ENCODE data around the gene NDUFA7. TPM values are rescaled to one million over a fixed set of nuclear protein-coding genes. Genes with fewer than 3 reads are reported as not detected.

The NDUFA7 gene
- total and polyA plus RNA-seq, 12 donors, result 5.3 to 502 (median 78.2) TPM

GRCh38 chr19:8332976-8333766 lies 12.0 kb upstream of the NDUFA7 start:
- no peaks in the 10 kb centered on the region for H3K9me3 ChIP-seq (replicated peaks in 1 of 3)
- no peak overlapping the region for H3K27ac ChIP-seq
- WGBS, 4 donors, result 18 to 29% (median 25%) methylated on average over 14 to 52 of the region's 52 CpGs
- H3K27me3 ChIP-seq, result peaks cover 31% of the 10 kb centered on the region
- H3K4me1 ChIP-seq (replicated peaks in 1 of 2), result peaks cover 0 to 9% of the 10 kb centered on the region in 2 donors
- no peak overlapping the region for H3K4me3 ChIP-seq
- no peaks in the 10 kb centered on the region for H3K36me3 ChIP-seq (replicated peaks in 1 of 2)
- TF ChIP-seq CTCF (IDR thresholded peaks at IDR 0.05) (no peak), POLR2A (IDR thresholded peaks at IDR 0.05) (no peak)
- intact Hi-C loops (cut with DNase I), result no loop called here
- DNase-seq, result no peak

GRCh38 chr19:8331263-8331845 lies 10.2 kb upstream of the NDUFA7 start:
- intact Hi-C loops (cut with DNase I), result no loop called here
- Histone ChIP-seq H3K4me1 (replicated peaks in 1 of 2) (peaks cover 0 to 7% of the 10 kb centered on the region in 2 donors), H3K36me3 (replicated peaks in 1 of 2) (no peaks in the 10 kb centered on the region), H3K27ac (no peak overlapping the region), H3K27me3 (peaks cover 31% of the 10 kb centered on the region), H3K4me3 (no peak overlapping the region), H3K9me3 (replicated peaks in 1 of 3) (no peaks in the 10 kb centered on the region)
- DNase-seq, result no peak
- 68 to 85% (median 75%) methylated on average over 7 to 8 of the region's 8 CpGs for WGBS, 4 donors
- no peak for TF ChIP-seq POLR2A (IDR thresholded peaks at IDR 0.05)
- TF ChIP-seq CTCF (IDR thresholded peaks at IDR 0.05), result no peak

- Histone ChIP-seq H3K4me1 (replicated peaks in 1 of 2) (peaks cover 0 to 7% of the 10 kb centered on the region in 2 donors), H3K36me3 (replicated peaks in 1 of 2) (no peaks in the 10 kb centered on the region), H3K9me3 (replicated peaks in 1 of 3) (no peaks in the 10 kb centered on the region), H3K27ac (no peak overlapping the region), H3K4me3 (no peak overlapping the region), H3K27me3 (peaks cover 22% of the 10 kb centered on the region)
- DNase-seq, result no peak
- intact Hi-C loops (cut with DNase I), result no loop called here
- 59 to 81% (median 78%) methylated on average over 3 of the region's 3 CpGs for WGBS, 4 donors
- TF ChIP-seq POLR2A (IDR thresholded peaks at IDR 0.05), result no peak
- TF ChIP-seq CTCF (IDR thresholded peaks at IDR 0.05), result no peak
Measured at GRCh38 chr19:8329996-8330395, 8.8 kb upstream of the NDUFA7 start.

- Histone ChIP-seq H3K36me3 (replicated peaks in 1 of 2) (peaks cover 0 to 14% of the 10 kb centered on the region in 2 donors), H3K27me3 (no peaks in the 10 kb centered on the region), H3K4me3 (no peak overlapping the region), H3K27ac (no peak overlapping the region), H3K9me3 (replicated peaks in 1 of 3) (no peaks in the 10 kb centered on the region), H3K4me1 (replicated peaks in 1 of 2) (peaks cover 11 to 21% of the 10 kb centered on the region in 2 donors)
- no peak for DNase-seq
- no peak for TF ChIP-seq POLR2A (IDR thresholded peaks at IDR 0.05)
- TF ChIP-seq CTCF (IDR thresholded peaks at IDR 0.05), result no peak
- intact Hi-C loops (cut with DNase I), result no loop called here
- 93 to 96% (median 95%) methylated on average over 3 of the region's 3 CpGs for WGBS, 4 donors
Measured at GRCh38 chr19:8325454-8325853, 4.3 kb upstream of the NDUFA7 start.

Measured in adrenal gland (tissue), 12 donors.